Brain pericyte (primary cell): ENCODE data around the gene PDE6H.

ENCODE experiments used
- DNase-seq: peaks from one replicate; pipeline ENCODE4 v3.0.0-alpha.2; 2012; ENCODE audit warnings: low read depth, low spot score

The PDE6H gene

GRCh38 chr12:14972816-14973215, at the start of gene PDE6H:
Gene PDE6H, plus strand, starts transcription at chr12:14973042. Its CDS starts 4,971 bp downstream, at chr12:14978013.
- no peak for DNase-seq

GRCh38 chr12:14923944-14924343, 48.9 kb upstream of the PDE6H start:
- DNase-seq = no peak

- DNase-seq = no peak
Measured at GRCh38 chr12:14924541-14924940, 48.3 kb upstream of the PDE6H start.

GRCh38 chr12:14927267-14927666, 45.6 kb upstream of the PDE6H start:
- no peak for DNase-seq

- DNase-seq = no peak
Measured at GRCh38 chr12:14928931-14929330, 43.9 kb upstream of the PDE6H start.

GRCh38 chr12:14930299-14930698, 42.5 kb upstream of the PDE6H start:
- no peak for DNase-seq

GRCh38 chr12:14931359-14931758, 41.5 kb upstream of the PDE6H start:
- no peak for DNase-seq

- DNase-seq = no peak
Measured at GRCh38 chr12:14931791-14932560, 40.9 kb upstream of the PDE6H start.

GRCh38 chr12:14934511-14934910, 38.3 kb upstream of the PDE6H start:
- no peak for DNase-seq

GRCh38 chr12:14935031-14935430, 37.8 kb upstream of the PDE6H start:
- DNase-seq = no peak

GRCh38 chr12:14936224-14936861, 36.5 kb upstream of the PDE6H start:
- DNase-seq = no peak

GRCh38 chr12:14937014-14937413, 35.8 kb upstream of the PDE6H start:
- DNase-seq = no peak

GRCh38 chr12:14937689-14938088, 35.2 kb upstream of the PDE6H start:
- no peak for DNase-seq

- DNase-seq = no peak
Measured at GRCh38 chr12:14938301-14938700, 34.5 kb upstream of the PDE6H start, which contains the start of gene ERP27. Gene ERP27, minus strand, starts transcription at chr12:14938537. Its CDS starts 29 bp downstream, at chr12:14938508.

- no peak for DNase-seq
Measured at GRCh38 chr12:14941369-14941768, 31.5 kb upstream of the PDE6H start.

GRCh38 chr12:14942196-14942931, 30.5 kb upstream of the PDE6H start:
- DNase-seq = no peak

GRCh38 chr12:14946162-14946561, 26.7 kb upstream of the PDE6H start:
- no peak for DNase-seq

GRCh38 chr12:14946861-14947260, 26.0 kb upstream of the PDE6H start:
- DNase-seq = no peak

- no peak for DNase-seq
Measured at GRCh38 chr12:14948672-14949071, 24.2 kb upstream of the PDE6H start.

GRCh38 chr12:14949631-14950030, 23.2 kb upstream of the PDE6H start:
- no peak for DNase-seq

- DNase-seq = no peak
Measured at GRCh38 chr12:14950421-14950820, 22.4 kb upstream of the PDE6H start.

- DNase-seq = no peak
Measured at GRCh38 chr12:14950982-14951746, 21.7 kb upstream of the PDE6H start.
